ENCODE measurements around the gene CNOT3.

GRCh38 chr19:54136864-54137698 lies 481 bp upstream of the CNOT3 start:
- TF ChIP-seq CTCF (IDR thresholded peaks at IDR 0.05) = no peak
- TF ChIP-seq ZFX (IDR thresholded peaks at IDR 0.05; ENCODE audit: borderline replicate concordance) = no peak
